Mucosa of rectum (tissue), 2 donors: ENCODE measurements around the gene LILRB3.
"Not testable (repeated sequence)": the region's sequence is repeated elsewhere in the genome, so short reads cannot be mapped to it uniquely, and the experiment has no call there.

Experiments
- H3K27ac ChIP-seq, 2 donors: one replicate each; pipeline ENCODE4 v1.7.0; 2013; ENCODE audit warnings: inconsistent platforms in 2 of 2, low read depth in 2 of 2, low read length in 2 of 2
- H3K27me3 ChIP-seq, 2 donors: one replicate each; pipeline ENCODE4 v1.7.0; 2013; ENCODE audit warnings: low read length in 2 of 2; ENCODE audit not compliant: control insufficient read depth in 2 of 2, insufficient read depth in 2 of 2
- H3K36me3 ChIP-seq, 2 donors: one replicate each; pipeline ENCODE4 v1.7.0; 2013; ENCODE audit warnings: low read length in 2 of 2; ENCODE audit not compliant: control insufficient read depth in 2 of 2, insufficient read depth in 2 of 2
- H3K4me1 ChIP-seq, 2 donors: one replicate each; pipeline ENCODE4 v1.7.0; 2013; ENCODE audit warnings: low read length in 2 of 2, mild to moderate bottlenecking in 1 of 2; ENCODE audit not compliant: control insufficient read depth in 2 of 2, insufficient read depth in 2 of 2
- H3K4me3 ChIP-seq, 2 donors: one replicate each; pipeline ENCODE4 v1.7.0; 2013; ENCODE audit warnings: low read length in 2 of 2
- H3K9ac ChIP-seq, 2 donors: one replicate each; pipeline ENCODE4 v1.7.0; 2013; ENCODE audit warnings: low read length in 2 of 2, low read depth in 1 of 2, mild to moderate bottlenecking in 1 of 2
- H3K9me3 ChIP-seq, 2 donors: one replicate each; pipeline ENCODE4 v1.7.0; 2013; ENCODE audit warnings: low read length in 2 of 2; ENCODE audit not compliant: control insufficient read depth in 2 of 2
- donor health status: healthy.
- donor health status: Normal muscosa, but diverticular disease.

The LILRB3 gene

DNA sequence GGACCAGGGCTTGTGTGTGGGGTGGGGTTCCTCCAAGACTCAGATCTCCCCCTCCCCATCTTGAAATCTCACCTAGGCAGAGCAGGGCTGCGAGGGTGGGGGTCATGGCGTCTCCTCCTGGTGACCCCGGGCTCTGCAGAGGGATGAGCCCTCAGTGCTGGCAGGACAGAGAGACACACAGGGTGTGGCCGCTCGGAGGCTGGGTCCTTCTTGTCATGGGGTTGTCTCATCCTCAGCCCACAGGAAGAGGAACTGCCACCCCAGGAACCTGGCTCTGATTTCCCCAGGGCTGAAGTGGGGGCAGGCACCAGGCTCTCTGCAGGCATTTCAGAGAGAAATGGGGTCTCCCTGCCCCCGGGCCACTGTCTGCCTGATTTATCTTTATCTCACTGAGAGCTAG, 19.8 kb upstream of the LILRB3 start, which contains the start of gene LILRA6:
Gene LILRA6, minus strand, starts transcription at position 145 of the 400 bp plus-strand sequence.
- not testable (repeated sequence) for H3K4me1 ChIP-seq, H3K9ac ChIP-seq, H3K4me3 ChIP-seq, H3K27me3 ChIP-seq, H3K36me3 ChIP-seq, H3K27ac ChIP-seq, H3K9me3 ChIP-seq

DNA sequence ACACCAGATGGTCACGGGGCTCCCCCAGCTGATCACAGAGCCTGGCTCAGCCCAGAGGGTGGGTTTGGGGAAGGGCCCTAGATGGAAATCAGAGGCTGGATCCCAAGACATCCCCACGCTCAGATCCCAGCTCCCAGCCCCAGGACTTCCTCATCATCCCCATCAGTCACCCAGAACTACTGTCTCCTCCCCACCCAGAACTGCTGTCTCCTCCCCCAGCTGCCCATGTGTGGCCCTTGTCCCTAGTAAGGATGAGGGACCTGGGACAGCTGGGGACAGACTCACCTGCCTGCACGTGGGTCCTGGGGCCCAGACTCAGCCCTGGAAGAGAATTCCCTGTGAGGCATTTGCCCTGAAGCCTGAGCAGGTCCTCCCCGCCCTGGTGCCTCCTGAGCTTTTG, 19.4 kb upstream of the LILRB3 start:
- H3K9me3 ChIP-seq, H3K36me3 ChIP-seq, H3K4me1 ChIP-seq, H3K9ac ChIP-seq, H3K4me3 ChIP-seq, H3K27ac ChIP-seq, H3K27me3 ChIP-seq: not testable (repeated sequence)

DNA sequence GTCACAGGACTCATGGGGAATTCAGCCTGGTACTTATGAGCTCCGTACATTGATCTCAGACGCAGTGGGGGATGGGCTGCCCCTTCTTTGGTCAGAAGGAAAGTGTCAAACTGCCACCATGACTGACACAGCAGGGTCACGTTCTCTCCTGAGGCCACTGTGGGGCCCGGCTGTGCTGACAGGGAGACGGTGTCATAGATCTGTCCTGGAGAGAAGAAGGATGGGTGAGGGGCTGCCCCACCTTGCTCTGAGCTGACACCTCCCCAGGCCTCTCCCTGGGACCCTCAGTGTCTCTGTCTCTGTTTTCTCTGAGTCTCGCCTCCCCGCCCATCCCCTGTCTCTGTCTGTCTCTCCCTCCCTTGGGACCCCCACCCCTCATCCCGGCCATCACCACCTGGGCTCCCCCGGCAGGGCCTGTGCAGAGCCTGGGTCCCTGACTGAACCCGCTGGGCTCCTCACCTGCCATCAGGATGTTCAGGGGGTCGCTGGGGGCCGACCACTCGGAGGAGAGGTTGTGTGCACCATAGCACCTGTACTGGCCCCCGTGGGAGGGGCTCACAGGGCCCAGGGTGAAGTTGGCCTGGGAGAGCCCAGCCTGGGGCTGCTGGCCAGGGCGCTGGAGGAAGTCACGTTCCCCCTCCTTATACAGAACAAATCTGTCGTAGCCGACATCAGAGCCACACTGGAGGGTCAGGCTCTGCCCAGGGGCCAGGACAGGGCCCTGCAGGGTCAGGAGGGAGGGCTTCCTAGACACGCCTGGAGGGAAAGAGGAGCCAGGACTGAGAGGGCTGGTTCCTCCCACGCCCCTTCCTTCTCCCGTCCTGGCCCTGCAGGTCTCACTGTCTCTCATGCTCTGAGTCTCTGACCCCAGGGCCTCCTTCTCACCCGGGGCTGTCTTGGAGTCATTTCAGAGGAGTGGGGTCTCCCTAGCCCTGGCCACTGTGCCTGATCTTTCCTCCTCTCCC, 17.8 kb upstream of the LILRB3 start:
- H3K4me1 ChIP-seq, H3K9ac ChIP-seq, H3K27me3 ChIP-seq, H3K36me3 ChIP-seq, H3K9me3 ChIP-seq, H3K27ac ChIP-seq, H3K4me3 ChIP-seq: not testable (repeated sequence)

DNA sequence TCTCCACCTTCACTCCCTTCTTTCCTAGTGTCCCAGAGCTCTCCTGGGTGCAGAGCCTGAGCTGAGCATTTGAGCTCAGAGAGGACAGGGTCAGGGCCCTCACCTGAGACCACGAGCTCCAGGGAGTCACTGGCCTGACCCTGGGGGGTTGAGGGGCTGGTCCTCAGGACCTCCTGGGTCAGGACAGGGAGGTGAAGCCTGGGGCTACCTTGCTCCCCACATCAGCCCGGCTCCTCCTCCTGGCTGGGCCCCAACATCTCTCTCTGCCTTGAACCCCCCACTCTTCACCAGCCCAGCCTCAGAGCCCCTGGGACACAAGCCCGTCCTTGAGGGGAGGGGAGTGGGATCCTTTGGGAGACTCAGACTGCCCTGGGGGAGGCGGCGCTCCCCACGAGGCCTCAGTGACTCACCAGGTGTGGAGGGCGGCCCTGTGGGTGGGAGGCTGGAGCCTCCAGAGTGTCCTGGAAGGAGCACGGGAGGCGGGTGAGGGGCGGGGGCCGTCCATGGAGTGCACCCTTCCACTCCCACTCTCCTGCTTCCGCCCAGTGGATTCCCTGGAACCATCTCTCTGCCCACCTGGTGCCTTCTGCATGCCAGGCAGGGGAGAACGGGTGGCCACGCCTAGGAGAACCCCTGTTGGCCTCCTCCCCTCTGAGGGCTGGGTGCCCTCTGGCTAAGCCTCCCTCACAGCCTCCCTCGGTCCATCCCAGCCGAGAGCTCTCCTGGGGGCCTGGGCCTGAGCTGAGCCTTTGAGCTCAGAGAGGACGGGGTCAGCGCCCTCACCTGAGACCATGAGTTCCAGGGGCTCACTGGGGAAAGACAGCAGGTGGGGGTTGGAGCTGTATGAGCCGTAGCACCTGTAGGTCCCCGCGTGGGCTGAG, 16.9 kb upstream of the LILRB3 start:
- not testable (repeated sequence) for H3K9me3 ChIP-seq, H3K27me3 ChIP-seq, H3K4me1 ChIP-seq, H3K4me3 ChIP-seq, H3K27ac ChIP-seq, H3K9ac ChIP-seq, H3K36me3 ChIP-seq

DNA sequence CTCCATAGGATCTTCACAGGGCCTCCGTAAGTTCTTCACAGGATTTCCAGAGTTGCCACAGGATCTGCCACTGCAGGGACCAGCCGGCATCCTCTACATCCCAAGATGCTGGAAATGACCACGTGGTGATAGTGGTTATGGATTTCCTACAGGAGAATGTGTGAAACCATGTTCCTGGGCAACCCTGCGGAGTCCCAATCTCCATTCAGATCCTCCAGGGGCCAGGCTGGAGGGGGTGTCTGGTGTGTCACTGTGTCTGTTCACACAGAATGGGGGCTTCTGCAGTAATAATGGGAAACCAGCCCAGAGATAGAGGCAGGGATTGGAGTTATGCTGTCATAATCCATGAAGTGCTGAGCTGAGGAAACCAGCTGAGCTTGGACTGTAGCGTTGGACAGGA, 11.1 kb upstream of the LILRB3 start:
- H3K9me3 ChIP-seq: no peaks in the 10 kb centered on the region
- peaks cover 0 to 2% of the 10 kb centered on the region in 2 donors for H3K27me3 ChIP-seq
- no peak overlapping the region for H3K27ac ChIP-seq
- no peak overlapping the region for H3K4me3 ChIP-seq
- H3K4me1 ChIP-seq: no peaks in the 10 kb centered on the region
- no peak overlapping the region for H3K9ac ChIP-seq
- H3K36me3 ChIP-seq: no peaks in the 10 kb centered on the region

DNA sequence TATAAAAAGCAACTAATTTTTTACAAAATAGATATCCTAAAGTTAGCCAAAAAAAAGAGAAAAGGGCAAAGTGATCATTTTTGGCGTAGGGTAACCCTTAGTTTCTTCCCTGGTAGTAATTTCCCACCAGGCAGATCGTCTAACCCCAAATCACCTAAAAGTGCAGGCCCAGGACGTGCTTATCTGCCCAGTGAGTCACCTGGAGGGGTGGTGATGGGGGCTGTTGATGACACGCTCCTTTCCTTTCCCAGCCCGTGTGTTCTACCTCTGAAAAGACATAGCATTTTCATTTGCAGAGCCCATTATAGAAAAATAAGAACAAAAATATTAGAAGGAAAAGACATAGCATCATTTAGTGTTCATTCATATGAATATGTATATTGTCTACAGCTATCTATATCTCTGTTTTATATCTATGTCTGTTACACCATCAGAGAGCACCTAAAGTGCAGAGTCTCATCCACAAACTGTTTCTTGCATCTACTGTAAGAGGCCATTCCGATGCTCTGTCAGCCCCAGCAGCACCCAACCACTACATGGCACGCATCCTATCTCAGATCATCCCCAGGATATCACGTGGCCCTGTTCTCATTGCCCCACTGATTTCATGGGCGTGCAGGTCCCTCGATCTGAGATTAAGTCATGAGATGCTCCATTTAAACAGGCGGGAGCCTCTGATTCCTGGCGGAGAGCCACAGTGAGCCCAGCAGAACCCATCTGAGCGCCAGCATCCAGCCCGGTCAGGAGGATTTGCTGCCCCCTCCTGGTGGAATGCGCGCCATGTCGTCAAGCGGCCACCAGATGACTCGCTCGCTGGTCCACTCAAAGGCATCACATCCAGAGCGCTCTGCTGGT, 8.5 kb upstream of the LILRB3 start:
- Histone ChIP-seq H3K4me1 (no peaks in the 10 kb centered on the region), H3K9me3 (no peaks in the 10 kb centered on the region), H3K27ac (no peak overlapping the region), H3K36me3 (no peaks in the 10 kb centered on the region), H3K4me3 (no peak overlapping the region), H3K27me3 (peaks cover 0 to 2% of the 10 kb centered on the region in 2 donors), H3K9ac (no peak overlapping the region)

DNA sequence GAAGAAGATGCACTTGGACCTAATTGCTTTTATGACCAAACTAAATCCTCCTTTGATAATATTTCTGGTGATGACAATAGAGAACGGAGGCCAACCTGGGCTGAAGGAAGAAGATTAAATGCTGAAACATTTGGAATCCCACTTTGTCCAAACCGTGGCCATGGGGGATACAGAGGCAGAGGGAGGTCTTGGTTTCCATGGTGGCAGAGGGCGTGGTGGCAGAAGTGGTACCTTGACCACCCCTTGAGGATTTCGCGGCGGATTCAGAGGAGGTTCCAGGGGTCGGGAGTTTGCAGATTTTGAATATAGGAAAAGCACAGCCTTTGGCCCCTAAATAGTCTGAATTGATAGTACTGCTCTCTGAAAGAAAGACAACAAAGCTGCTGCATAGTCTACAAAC, 7.2 kb upstream of the LILRB3 start:
- no peaks in the 10 kb centered on the region for H3K9me3 ChIP-seq

DNA sequence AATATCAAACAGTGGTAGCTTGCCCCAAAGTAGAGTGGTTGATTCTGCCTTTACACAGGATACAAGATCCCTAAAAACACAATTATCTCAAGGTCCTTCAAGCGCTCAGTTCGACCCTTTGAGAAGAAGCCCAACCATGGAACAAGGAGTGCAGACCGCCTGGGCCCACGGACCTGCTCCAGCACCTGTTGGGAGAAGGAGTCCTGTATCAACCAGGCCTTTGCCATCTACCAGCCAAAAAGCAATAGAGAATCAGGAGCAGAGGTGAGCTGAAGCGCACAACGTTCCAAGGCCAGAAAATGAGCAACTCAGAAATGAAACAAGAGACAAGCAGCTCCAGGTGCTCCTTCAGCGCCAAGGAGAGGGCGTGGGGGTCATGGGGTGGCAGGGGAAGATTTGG, 6.3 kb upstream of the LILRB3 start:
- Histone ChIP-seq H3K36me3 (no peaks in the 10 kb centered on the region), H3K9me3 (no peaks in the 10 kb centered on the region), H3K27me3 (peaks cover 0 to 2% of the 10 kb centered on the region in 2 donors), H3K9ac (no peak overlapping the region), H3K27ac (no peak overlapping the region), H3K4me1 (no peaks in the 10 kb centered on the region), H3K4me3 (no peak overlapping the region)

More for the DNA sequence above, 7.2 kb upstream of the LILRB3 start:
- H3K4me1 ChIP-seq: no peaks in the 10 kb centered on the region
- no peak overlapping the region for H3K4me3 ChIP-seq
- no peak overlapping the region for H3K27ac ChIP-seq
- peaks cover 0 to 2% of the 10 kb centered on the region in 2 donors for H3K27me3 ChIP-seq
- no peaks in the 10 kb centered on the region for H3K36me3 ChIP-seq
- H3K9ac ChIP-seq: no peak overlapping the region

DNA sequence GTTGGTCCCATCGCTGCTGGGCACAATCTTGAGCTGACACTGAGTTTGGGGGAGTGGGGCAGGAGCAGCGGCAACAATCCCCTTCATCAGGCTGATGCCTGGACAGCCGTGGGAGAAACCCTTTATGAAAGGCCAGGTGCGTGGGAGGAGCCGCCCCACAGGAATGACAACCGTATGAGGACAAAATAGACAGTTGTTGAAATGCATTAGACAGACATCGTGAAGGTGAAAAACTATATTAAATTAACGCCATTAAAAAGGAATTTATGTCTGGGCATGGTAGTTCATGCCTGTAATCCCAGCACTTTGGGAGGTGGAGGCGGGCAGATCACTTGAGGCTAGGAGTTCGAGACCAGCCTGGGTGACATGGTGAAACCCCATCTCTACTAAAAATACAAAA, 1.8 kb upstream of the LILRB3 start:
- not testable (repeated sequence) for H3K4me3 ChIP-seq, H3K4me1 ChIP-seq, H3K36me3 ChIP-seq

More for the DNA sequence above, 1.8 kb upstream of the LILRB3 start:
- not testable (repeated sequence) for H3K27me3 ChIP-seq, H3K9me3 ChIP-seq, H3K27ac ChIP-seq, H3K9ac ChIP-seq
